ENCODE data around the gene EXOC4.

EXOC4 gene

DNA sequence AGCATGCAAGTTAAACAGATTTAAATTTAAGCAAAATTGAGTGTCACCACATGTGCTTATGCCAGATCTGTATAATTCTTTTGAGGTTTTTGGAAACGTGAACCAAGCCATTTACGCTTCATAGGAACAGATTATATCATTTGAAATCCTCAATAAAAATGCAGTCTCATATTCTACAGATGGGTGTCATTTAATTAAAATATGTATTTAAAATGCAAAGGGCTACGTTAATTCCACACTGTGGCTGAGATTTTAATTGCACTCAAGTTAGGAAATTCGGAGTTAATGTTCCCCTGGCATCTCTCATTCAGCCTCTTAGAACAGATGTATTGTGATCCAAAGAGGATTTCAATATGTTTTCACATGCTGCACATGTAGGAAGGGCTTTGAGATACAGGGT, 709.8 kb downstream of the EXOC4 start:
- no peaks in the 10 kb centered on the region for H3K27me3 Mint-ChIP-seq (ENCODE audit: low read depth)
- no peak overlapping the region for H3K27ac Mint-ChIP-seq
- H3K4me1 Mint-ChIP-seq: no peaks in the 10 kb centered on the region
- peaks cover 39% of the 10 kb centered on the region for H3K36me3 Mint-ChIP-seq (ENCODE audit: low read depth)
- TF ChIP-seq, protein P1, sequence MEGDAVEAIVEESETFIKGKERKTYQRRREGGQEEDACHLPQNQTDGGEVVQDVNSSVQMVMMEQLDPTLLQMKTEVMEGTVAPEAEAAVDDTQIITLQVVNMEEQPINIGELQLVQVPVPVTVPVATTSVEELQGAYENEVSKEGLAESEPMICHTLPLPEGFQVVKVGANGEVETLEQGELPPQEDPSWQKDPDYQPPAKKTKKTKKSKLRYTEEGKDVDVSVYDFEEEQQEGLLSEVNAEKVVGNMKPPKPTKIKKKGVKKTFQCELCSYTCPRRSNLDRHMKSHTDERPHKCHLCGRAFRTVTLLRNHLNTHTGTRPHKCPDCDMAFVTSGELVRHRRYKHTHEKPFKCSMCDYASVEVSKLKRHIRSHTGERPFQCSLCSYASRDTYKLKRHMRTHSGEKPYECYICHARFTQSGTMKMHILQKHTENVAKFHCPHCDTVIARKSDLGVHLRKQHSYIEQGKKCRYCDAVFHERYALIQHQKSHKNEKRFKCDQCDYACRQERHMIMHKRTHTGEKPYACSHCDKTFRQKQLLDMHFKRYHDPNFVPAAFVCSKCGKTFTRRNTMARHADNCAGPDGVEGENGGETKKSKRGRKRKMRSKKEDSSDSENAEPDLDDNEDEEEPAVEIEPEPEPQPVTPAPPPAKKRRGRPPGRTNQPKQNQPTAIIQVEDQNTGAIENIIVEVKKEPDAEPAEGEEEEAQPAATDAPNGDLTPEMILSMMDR (IDR thresholded peaks at IDR 0.05; ENCODE audit: unreplicated experiment in 3 of 3): no peak
- H3K4me3 Mint-ChIP-seq: no peak overlapping the region
- H3K9me3 Mint-ChIP-seq: peaks cover 42% of the 10 kb centered on the region

DNA sequence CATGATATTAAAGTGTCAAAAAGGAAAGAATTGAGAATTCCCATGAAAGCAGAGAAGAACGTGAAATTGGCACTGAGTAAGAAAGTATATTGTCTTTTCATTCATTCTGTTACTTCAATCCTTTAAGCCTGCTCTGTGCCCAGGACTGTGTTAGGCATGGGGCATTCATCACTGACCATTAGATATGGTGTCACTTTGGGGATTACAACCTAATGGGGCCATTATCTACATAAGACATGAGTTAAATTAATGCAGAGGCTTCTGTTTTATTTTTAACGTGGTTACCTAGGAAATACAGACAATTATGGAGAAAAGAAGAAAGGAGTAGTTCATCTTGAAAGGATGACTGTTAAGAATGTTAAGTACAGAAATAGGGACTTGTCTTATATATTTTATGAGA, 710.8 kb downstream of the EXOC4 start:
- Mint-ChIP-seq H3K27me3 (ENCODE audit: low read depth) (no peaks in the 10 kb centered on the region), H3K9me3 (peaks cover 49% of the 10 kb centered on the region), H3K4me1 (no peaks in the 10 kb centered on the region), H3K36me3 (ENCODE audit: low read depth) (peaks cover 48% of the 10 kb centered on the region), H3K4me3 (no peak overlapping the region), H3K27ac (no peak overlapping the region)
- TF ChIP-seq, protein P1 (IDR thresholded peaks at IDR 0.05; ENCODE audit: unreplicated experiment in 3 of 3): no peak

DNA sequence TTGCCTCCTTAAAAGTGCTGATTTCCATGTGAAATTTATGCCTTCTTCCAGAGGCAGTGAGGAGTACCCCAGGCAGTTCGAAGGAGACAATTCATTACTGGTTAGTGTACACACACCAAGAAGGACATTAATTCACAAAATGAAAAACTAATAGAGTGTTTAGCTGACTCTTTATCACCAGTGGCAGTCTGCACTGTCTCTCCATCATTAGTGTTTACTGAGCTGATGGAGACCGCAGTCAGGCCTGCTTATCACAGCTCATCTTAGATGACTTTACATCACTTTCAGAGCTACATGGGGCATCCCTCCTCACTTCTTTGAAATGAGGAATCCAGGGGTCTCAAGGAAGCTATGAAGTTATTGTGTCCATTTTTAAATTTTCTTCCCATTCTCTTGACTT, 718.7 kb downstream of the EXOC4 start:
- TF ChIP-seq, protein P1 (IDR thresholded peaks at IDR 0.05; ENCODE audit: unreplicated experiment in 3 of 3): no peak
- peaks cover 28% of the 10 kb centered on the region for H3K36me3 Mint-ChIP-seq (ENCODE audit: low read depth)
- H3K27me3 Mint-ChIP-seq (ENCODE audit: low read depth): no peaks in the 10 kb centered on the region
- H3K27ac Mint-ChIP-seq: no peak overlapping the region
- H3K4me1 Mint-ChIP-seq: peaks cover 6% of the 10 kb centered on the region
- H3K4me3 Mint-ChIP-seq: no peak overlapping the region
- H3K9me3 Mint-ChIP-seq: peaks cover 26% of the 10 kb centered on the region

DNA sequence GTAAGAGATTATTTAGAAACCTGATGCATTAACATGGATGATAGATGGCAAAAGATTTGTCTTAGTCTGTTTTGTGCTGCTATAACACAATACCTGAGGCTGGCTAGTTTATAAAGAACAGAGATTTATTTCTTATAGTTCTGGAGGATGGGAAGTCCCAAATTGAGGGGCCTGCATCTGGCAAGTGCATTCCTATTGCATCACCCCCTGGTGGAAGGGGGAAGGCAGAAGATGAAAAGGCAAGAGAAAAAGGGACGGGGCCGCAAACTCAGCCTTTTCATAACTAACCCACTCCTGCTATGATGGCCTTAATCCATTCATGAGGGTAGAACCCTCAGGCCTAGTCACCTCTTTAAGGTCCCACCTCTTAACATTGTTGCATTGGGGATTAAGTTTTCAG, 720.8 kb downstream of the EXOC4 start:
- no peaks in the 10 kb centered on the region for H3K27me3 Mint-ChIP-seq (ENCODE audit: low read depth)
- H3K9me3 Mint-ChIP-seq: peaks cover 8% of the 10 kb centered on the region
- TF ChIP-seq, protein P1 (IDR thresholded peaks at IDR 0.05; ENCODE audit: unreplicated experiment in 3 of 3): no peak
- H3K4me3 Mint-ChIP-seq: no peak overlapping the region
- peaks cover 9% of the 10 kb centered on the region for H3K36me3 Mint-ChIP-seq (ENCODE audit: low read depth)
- H3K27ac Mint-ChIP-seq: no peak overlapping the region
- H3K4me1 Mint-ChIP-seq: peaks cover 20% of the 10 kb centered on the region

DNA sequence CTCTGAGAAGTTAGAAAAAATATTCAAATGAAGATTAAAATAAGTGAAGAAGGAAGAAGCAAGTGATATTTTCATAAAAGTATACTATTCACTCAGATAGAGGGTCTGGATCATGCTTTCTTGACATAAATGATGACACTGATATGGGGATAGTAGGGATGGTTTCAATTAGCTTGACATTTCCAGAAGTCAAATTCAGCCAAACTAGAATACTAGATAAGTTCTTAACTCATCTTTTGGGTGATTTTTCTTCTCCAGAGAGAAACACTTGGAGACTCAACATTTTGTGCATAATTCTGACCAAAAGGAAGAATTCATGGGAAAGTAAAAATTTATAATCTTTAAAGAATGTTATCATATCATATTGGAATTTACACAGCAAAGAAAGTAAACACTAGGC, 722.3 kb downstream of the EXOC4 start:
- TF ChIP-seq, protein P1 (IDR thresholded peaks at IDR 0.05; ENCODE audit: unreplicated experiment in 3 of 3): no peak
- Mint-ChIP-seq H3K36me3 (ENCODE audit: low read depth) (peaks cover 4% of the 10 kb centered on the region), H3K4me1 (peaks cover 26% of the 10 kb centered on the region), H3K27me3 (ENCODE audit: low read depth) (no peaks in the 10 kb centered on the region), H3K9me3 (no peaks in the 10 kb centered on the region), H3K4me3 (no peak overlapping the region), H3K27ac (no peak overlapping the region)

DNA sequence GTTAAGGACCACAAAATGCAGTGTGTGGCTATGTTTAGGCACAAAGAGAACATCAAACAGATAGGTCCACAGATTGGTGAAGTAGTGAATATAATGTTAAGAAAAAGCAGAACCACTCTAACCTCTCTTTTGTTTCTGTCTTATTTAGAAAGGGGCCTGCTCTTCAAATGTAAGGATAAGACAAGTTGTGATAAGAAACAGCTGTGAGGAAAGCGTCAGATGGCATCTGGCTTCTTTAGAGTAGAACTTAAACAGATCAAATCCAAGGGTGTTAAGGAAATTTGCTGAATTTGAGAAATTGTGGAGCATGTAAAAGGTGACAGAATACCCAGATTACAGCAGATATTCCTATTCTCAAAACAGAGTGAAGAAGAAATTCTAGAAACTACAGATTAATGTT, 723.3 kb downstream of the EXOC4 start:
- H3K27ac Mint-ChIP-seq: peak overlapping the region in 1 of 3 experiments; percentile 0
- H3K9me3 Mint-ChIP-seq: no peaks in the 10 kb centered on the region
- no peaks in the 10 kb centered on the region for H3K27me3 Mint-ChIP-seq (ENCODE audit: low read depth)
- no peak overlapping the region for H3K4me3 Mint-ChIP-seq
- H3K36me3 Mint-ChIP-seq (ENCODE audit: low read depth): peaks cover 5% of the 10 kb centered on the region
- TF ChIP-seq, protein P1 (IDR thresholded peaks at IDR 0.05; ENCODE audit: unreplicated experiment in 3 of 3): no peak
- peaks cover 28% of the 10 kb centered on the region for H3K4me1 Mint-ChIP-seq

Data from nephron (organoid).